Stimulated activated CD4-positive, alpha-beta T cell treated with anti-CD3 and anti-CD28 coated beads, Interleukin-2, amount 100 ng/mL, for 4 hours (primary cell): ENCODE results near the gene COL6A5.
"Not testable (repeated sequence)": the region's sequence is repeated elsewhere in the genome, so short reads cannot be mapped to it uniquely, and the experiment has no call there.

Source experiments
- DNase-seq: peaks from one replicate; pipeline ENCODE4 v3.0.0-alpha.2; 2020; ENCODE audit warnings: low read depth

COL6A5 gene

GRCh38 chr3:130389743-130390478, 44.4 kb downstream of the COL6A5 start:
- DNase-seq: no peak

GRCh38 chr3:130392266-130392665, 46.8 kb downstream of the COL6A5 start:
- DNase-seq: no peak

GRCh38 chr3:130393594-130393993, 48.1 kb downstream of the COL6A5 start:
- no peak for DNase-seq

- DNase-seq: no peak
These were observed 49.9 kb downstream of the COL6A5 start for GRCh38 chr3:130395331-130395730.

GRCh38 chr3:130395916-130396315, 50.4 kb downstream of the COL6A5 start:
- no peak for DNase-seq

- no peak for DNase-seq
These were observed 58.9 kb downstream of the COL6A5 start for GRCh38 chr3:130404401-130404800.

- no peak for DNase-seq
These were observed 60.5 kb downstream of the COL6A5 start for GRCh38 chr3:130405956-130406355.

- DNase-seq: not testable (repeated sequence)
These were observed 62.8 kb downstream of the COL6A5 start for GRCh38 chr3:130408253-130408652.

- DNase-seq: no peak
These were observed 65.8 kb downstream of the COL6A5 start for GRCh38 chr3:130411320-130411719.

GRCh38 chr3:130412991-130413560, 67.6 kb downstream of the COL6A5 start:
- DNase-seq: no peak

- no peak for DNase-seq
These were observed 69.0 kb downstream of the COL6A5 start for GRCh38 chr3:130414457-130414856.

GRCh38 chr3:130420466-130420865, 75.0 kb downstream of the COL6A5 start:
- DNase-seq: no peak

GRCh38 chr3:130423064-130423463, 77.6 kb downstream of the COL6A5 start:
- no peak for DNase-seq

- no peak for DNase-seq
These were observed 79.4 kb downstream of the COL6A5 start for GRCh38 chr3:130424837-130425236.

GRCh38 chr3:130425484-130425883, 80.0 kb downstream of the COL6A5 start:
- DNase-seq: no peak

- no peak for DNase-seq
These were observed 80.7 kb downstream of the COL6A5 start for GRCh38 chr3:130426206-130426605.

GRCh38 chr3:130428871-130429712, 83.6 kb downstream of the COL6A5 start:
- DNase-seq: no peak

GRCh38 chr3:130429713-130430023, 84.2 kb downstream of the COL6A5 start:
- no peak for DNase-seq

GRCh38 chr3:130430266-130430665, 84.8 kb downstream of the COL6A5 start:
- no peak for DNase-seq

GRCh38 chr3:130432086-130432485, 86.6 kb downstream of the COL6A5 start:
- not testable (repeated sequence) for DNase-seq

- no peak for DNase-seq
These were observed 87.8 kb downstream of the COL6A5 start for GRCh38 chr3:130433306-130433705.

- no peak for DNase-seq
These were observed 96.8 kb downstream of the COL6A5 start for GRCh38 chr3:130442284-130442683.

- not testable (repeated sequence) for DNase-seq
These were observed 101.4 kb downstream of the COL6A5 start for GRCh38 chr3:130446840-130447239.
